HG03439 (cell line): ENCODE data around the gene IL6.
"Not testable (repeated sequence)": the region's sequence is repeated elsewhere in the genome, so short reads cannot be mapped to it uniquely, and the experiment has no call there.

Source experiments
- ATAC-seq: cut with Tn5 transposase; IDR thresholded peaks from one replicate; pipeline ENCODE4 v1.9.1; 2021; ENCODE audit warnings: mild to moderate bottlenecking, moderate library complexity; ENCODE audit not compliant: unreplicated experiment

Gene IL6

GRCh38 chr7:22779730-22780323, 52.8 kb downstream of the IL6 start:
- ATAC-seq: not testable (repeated sequence)

GRCh38 chr7:22781230-22781711, 54.3 kb downstream of the IL6 start:
- no peak for ATAC-seq
